ENCODE results near the gene HRK.

DNA sequence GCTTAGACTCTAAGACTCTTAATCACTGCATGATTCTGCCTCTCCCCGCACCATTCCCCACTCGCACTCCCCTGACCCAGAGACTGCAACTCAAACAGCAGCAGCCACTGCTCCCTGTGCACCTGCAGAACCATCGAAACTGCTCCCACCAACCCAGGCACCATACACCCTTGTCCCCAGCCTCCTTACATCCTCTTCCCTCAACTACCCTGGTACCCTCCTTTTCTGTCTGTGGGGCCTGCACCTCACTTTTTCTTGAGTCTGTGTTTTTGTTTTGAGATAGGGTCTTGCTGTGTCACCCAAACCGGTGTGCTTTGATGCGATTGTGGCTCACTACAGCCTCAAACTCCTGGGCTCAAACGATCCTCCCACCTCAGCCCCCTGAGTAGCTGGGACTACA, 73.7 kb downstream of the HRK start:
- no peak for TF ChIP-seq GATA2 (IDR thresholded peaks at IDR 0.05; ENCODE audit: low read depth, low read length)
- no peak for TF ChIP-seq GATA3 (IDR thresholded peaks at IDR 0.05; ENCODE audit: low read depth, low read length)

Measured in SH-SY5Y (cell line).